ENCODE measurements around the gene NRM.
"Not testable (repeated sequence)": the region's sequence is repeated elsewhere in the genome, so short reads cannot be mapped to it uniquely, and the experiment has no call there.

The NRM gene

GRCh38 chr6:30719791-30720737, 29.3 kb upstream of the NRM start, which contains the start of gene TUBB:
Gene TUBB (plus strand): TSS chr6:30720352. CDS start chr6:30720507, 155 bp downstream.
- peak within 1 kb of the TSS; percentile 100 for H3K9ac ChIP-seq (ENCODE audit: low read depth, low read length)
- H3K4me1 ChIP-seq (ENCODE audit: control insufficient read depth, insufficient read depth, low read length) = peaks cover 18% of the 10 kb centered on the region
- peak within 1 kb of the TSS; percentile 98 for H3K27ac ChIP-seq (ENCODE audit: low read depth, low read length)
- H3K4me3 ChIP-seq (ENCODE audit: low read depth, low read length) = peak within 1 kb of the TSS; percentile 93
- H3K27me3 ChIP-seq (ENCODE audit: control insufficient read depth, insufficient read depth, low read length) = no peaks in the 10 kb centered on the region
- H3K9me3 ChIP-seq (ENCODE audit: control insufficient read depth, insufficient read depth, low read length) = no peaks in the 10 kb centered on the region
- H3K36me3 ChIP-seq (ENCODE audit: control insufficient read depth, insufficient read depth, low read length) = peaks cover 38% of the 10 kb centered on the region

- peak overlapping the region; percentile 98 for H3K27ac ChIP-seq (ENCODE audit: low read depth, low read length)
- H3K4me1 ChIP-seq (ENCODE audit: control insufficient read depth, insufficient read depth, low read length) = peaks cover 18% of the 10 kb centered on the region
- no peaks in the 10 kb centered on the region for H3K27me3 ChIP-seq (ENCODE audit: control insufficient read depth, insufficient read depth, low read length)
- H3K9me3 ChIP-seq (ENCODE audit: control insufficient read depth, insufficient read depth, low read length) = no peaks in the 10 kb centered on the region
- H3K9ac ChIP-seq (ENCODE audit: low read depth, low read length) = peak overlapping the region; percentile 87
- peaks cover 38% of the 10 kb centered on the region for H3K36me3 ChIP-seq (ENCODE audit: control insufficient read depth, insufficient read depth, low read length)
- peak overlapping the region; percentile 93 for H3K4me3 ChIP-seq (ENCODE audit: low read depth, low read length)
Observed at GRCh38 chr6:30719356-30719755, 28.6 kb upstream of the NRM start.

GRCh38 chr6:30717845-30718720, 27.3 kb upstream of the NRM start:
- H3K9me3 ChIP-seq (ENCODE audit: control insufficient read depth, insufficient read depth, low read length); H3K27me3 ChIP-seq (ENCODE audit: control insufficient read depth, insufficient read depth, low read length): not testable (repeated sequence)
- Histone ChIP-seq H3K4me3 (ENCODE audit: low read depth, low read length) (peak overlapping the region; percentile 77), H3K27ac (ENCODE audit: low read depth, low read length) (peak overlapping the region; percentile 98), H3K4me1 (ENCODE audit: control insufficient read depth, insufficient read depth, low read length) (peaks cover 18% of the 10 kb centered on the region), H3K36me3 (ENCODE audit: control insufficient read depth, insufficient read depth, low read length) (peaks cover 38% of the 10 kb centered on the region), H3K9ac (ENCODE audit: low read depth, low read length) (peak overlapping the region; percentile 96)

GRCh38 chr6:30717129-30717844, 26.5 kb upstream of the NRM start, which contains the start of gene MDC1:
Gene MDC1 (minus strand): TSS chr6:30717281. CDS start chr6:30715175, 2,106 bp downstream.
- peaks cover 38% of the 10 kb centered on the region for H3K36me3 ChIP-seq (ENCODE audit: control insufficient read depth, insufficient read depth, low read length)
- H3K27me3 ChIP-seq (ENCODE audit: control insufficient read depth, insufficient read depth, low read length) = no peaks in the 10 kb centered on the region
- peak within 1 kb of the TSS; percentile 96 for H3K9ac ChIP-seq (ENCODE audit: low read depth, low read length)
- no peaks in the 10 kb centered on the region for H3K9me3 ChIP-seq (ENCODE audit: control insufficient read depth, insufficient read depth, low read length)
- peak within 1 kb of the TSS; percentile 93 for H3K27ac ChIP-seq (ENCODE audit: low read depth, low read length)
- H3K4me1 ChIP-seq (ENCODE audit: control insufficient read depth, insufficient read depth, low read length) = peaks cover 18% of the 10 kb centered on the region
- H3K4me3 ChIP-seq (ENCODE audit: low read depth, low read length) = peak within 1 kb of the TSS; percentile 77

GRCh38 chr6:30716879-30717128, 26.0 kb upstream of the NRM start:
- H3K27me3 ChIP-seq (ENCODE audit: control insufficient read depth, insufficient read depth, low read length) = no peaks in the 10 kb centered on the region
- peaks cover 18% of the 10 kb centered on the region for H3K4me1 ChIP-seq (ENCODE audit: control insufficient read depth, insufficient read depth, low read length)
- H3K9ac ChIP-seq (ENCODE audit: low read depth, low read length) = peak overlapping the region; percentile 67

GRCh38 chr6:30714263-30714662, 23.5 kb upstream of the NRM start:
- H3K9me3 ChIP-seq (ENCODE audit: control insufficient read depth, insufficient read depth, low read length) = no peaks in the 10 kb centered on the region
- H3K27me3 ChIP-seq (ENCODE audit: control insufficient read depth, insufficient read depth, low read length) = no peaks in the 10 kb centered on the region
- peaks cover 13% of the 10 kb centered on the region for H3K4me1 ChIP-seq (ENCODE audit: control insufficient read depth, insufficient read depth, low read length)
- H3K36me3 ChIP-seq (ENCODE audit: control insufficient read depth, insufficient read depth, low read length) = peaks cover 59% of the 10 kb centered on the region
- no peak overlapping the region for H3K9ac ChIP-seq (ENCODE audit: low read depth, low read length)
- no peak overlapping the region for H3K4me3 ChIP-seq (ENCODE audit: low read depth, low read length)
- no peak overlapping the region for H3K27ac ChIP-seq (ENCODE audit: low read depth, low read length)

More at GRCh38 chr6:30716879-30717128, 26.0 kb upstream of the NRM start:
- Histone ChIP-seq H3K27ac (ENCODE audit: low read depth, low read length) (peak overlapping the region; percentile 93), H3K36me3 (ENCODE audit: control insufficient read depth, insufficient read depth, low read length) (peaks cover 39% of the 10 kb centered on the region), H3K4me3 (ENCODE audit: low read depth, low read length) (peak overlapping the region; percentile 77), H3K9me3 (ENCODE audit: control insufficient read depth, insufficient read depth, low read length) (no peaks in the 10 kb centered on the region)

GRCh38 chr6:30712441-30712945, 21.7 kb upstream of the NRM start:
- no peak overlapping the region for H3K9ac ChIP-seq (ENCODE audit: low read depth, low read length)
- H3K27ac ChIP-seq (ENCODE audit: low read depth, low read length) = no peak overlapping the region
- no peaks in the 10 kb centered on the region for H3K27me3 ChIP-seq (ENCODE audit: control insufficient read depth, insufficient read depth, low read length)
- peaks cover 71% of the 10 kb centered on the region for H3K36me3 ChIP-seq (ENCODE audit: control insufficient read depth, insufficient read depth, low read length)
- no peak overlapping the region for H3K4me3 ChIP-seq (ENCODE audit: low read depth, low read length)
- H3K9me3 ChIP-seq (ENCODE audit: control insufficient read depth, insufficient read depth, low read length) = no peaks in the 10 kb centered on the region
- H3K4me1 ChIP-seq (ENCODE audit: control insufficient read depth, insufficient read depth, low read length) = peaks cover 5% of the 10 kb centered on the region; the same call in 1 of the 2 replicates

- H3K4me1 ChIP-seq (ENCODE audit: control insufficient read depth, insufficient read depth, low read length) = peaks cover 5% of the 10 kb centered on the region; the same call in 1 of the 2 replicates
- no peak overlapping the region for H3K9ac ChIP-seq (ENCODE audit: low read depth, low read length)
Observed at GRCh38 chr6:30711758-30712380, 21.1 kb upstream of the NRM start.

GRCh38 chr6:30709101-30709868, 18.5 kb upstream of the NRM start:
- Histone ChIP-seq H3K9ac (ENCODE audit: low read depth, low read length) (no peak overlapping the region), H3K9me3 (ENCODE audit: control insufficient read depth, insufficient read depth, low read length) (no peaks in the 10 kb centered on the region), H3K4me1 (ENCODE audit: control insufficient read depth, insufficient read depth, low read length) (no peaks in the 10 kb centered on the region), H3K27ac (ENCODE audit: low read depth, low read length) (no peak overlapping the region), H3K36me3 (ENCODE audit: control insufficient read depth, insufficient read depth, low read length) (peaks cover 84% of the 10 kb centered on the region), H3K4me3 (ENCODE audit: low read depth, low read length) (no peak overlapping the region), H3K27me3 (ENCODE audit: control insufficient read depth, insufficient read depth, low read length) (no peaks in the 10 kb centered on the region)

More at GRCh38 chr6:30711758-30712380, 21.1 kb upstream of the NRM start:
- Histone ChIP-seq H3K4me3 (ENCODE audit: low read depth, low read length) (no peak overlapping the region), H3K27me3 (ENCODE audit: control insufficient read depth, insufficient read depth, low read length) (no peaks in the 10 kb centered on the region), H3K9me3 (ENCODE audit: control insufficient read depth, insufficient read depth, low read length) (no peaks in the 10 kb centered on the region), H3K27ac (ENCODE audit: low read depth, low read length) (no peak overlapping the region), H3K36me3 (ENCODE audit: control insufficient read depth, insufficient read depth, low read length) (peaks cover 77% of the 10 kb centered on the region)
